ENCODE results near the gene IGF2R. TPM values are rescaled to one million over a fixed set of nuclear protein-coding genes. Genes with fewer than 3 reads are reported as not detected.
A peak's percentile ranks its signal among the peaks of the same experiment; 100 is the strongest.

The IGF2R gene
- total RNA-seq, 1 donor from 2014 or later = 109 TPM

DNA sequence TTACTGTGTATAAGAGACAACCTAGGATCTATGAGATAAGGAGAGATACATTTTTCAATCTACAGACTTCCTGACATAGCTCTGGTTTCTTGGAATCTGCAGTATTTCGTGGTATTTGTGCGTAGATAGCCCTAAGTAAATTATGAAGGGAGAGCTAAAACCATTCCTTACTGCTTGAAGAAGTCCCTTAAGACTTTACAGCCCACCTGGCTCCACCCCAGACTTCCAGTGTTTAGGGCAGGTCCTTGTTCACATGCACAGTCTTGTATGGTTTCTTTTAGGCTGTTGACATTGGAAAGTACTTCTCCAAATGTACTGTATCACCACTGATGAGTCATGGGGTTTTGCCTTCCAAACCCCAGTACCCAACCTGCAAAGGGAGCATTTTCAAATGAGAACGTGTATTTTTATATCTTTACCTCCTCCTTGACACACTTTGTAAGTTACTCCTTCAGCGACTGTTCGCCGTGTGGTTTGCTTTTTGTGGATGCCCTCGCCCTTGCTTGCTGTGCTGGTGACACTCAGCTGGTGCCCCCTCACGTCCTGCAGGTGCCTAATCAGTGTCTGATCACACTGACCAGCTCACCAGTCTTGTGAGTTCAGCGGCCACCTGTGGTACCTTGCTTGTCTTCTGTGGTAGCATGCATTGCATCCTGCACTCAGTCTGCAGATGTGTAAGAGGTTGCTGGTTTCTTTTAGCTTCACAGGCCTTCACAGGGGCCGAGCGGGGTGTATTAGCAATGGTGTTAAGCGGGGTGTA, 73.3 kb downstream of the IGF2R start:
- peaks cover 11% of the 10 kb centered on the region for H3K36me3 ChIP-seq (ENCODE audit: control insufficient read depth, insufficient read depth, low read length)
- DNase-seq (ENCODE audit: low read depth) (peak; percentile 97), FAIRE-seq (peak; percentile 93)
- no peaks in the 10 kb centered on the region for H3K27me3 ChIP-seq (ENCODE audit: control insufficient read depth, insufficient read depth, low read length)
- TF ChIP-seq CTCF (IDR thresholded peaks at IDR 0.05; ENCODE audit: insufficient read depth, low read length, severe bottlenecking) = no peak
- peak overlapping the region; percentile 32 for H3K4me3 ChIP-seq (ENCODE audit: low read depth, low read length)

GRCh38 chr6:160042788-160043301, 74.0 kb downstream of the IGF2R start:
- Histone ChIP-seq H3K27me3 (ENCODE audit: control insufficient read depth, insufficient read depth, low read length) (no peaks in the 10 kb centered on the region), H3K36me3 (ENCODE audit: control insufficient read depth, insufficient read depth, low read length) (peaks cover 14% of the 10 kb centered on the region), H3K4me3 (ENCODE audit: low read depth, low read length) (peak overlapping the region; percentile 32)
- TF ChIP-seq CTCF (IDR thresholded peaks at IDR 0.05; ENCODE audit: insufficient read depth, low read length, severe bottlenecking) = no peak
- peak; percentile 86 for DNase-seq (ENCODE audit: low read depth)
- FAIRE-seq = no peak

DNA sequence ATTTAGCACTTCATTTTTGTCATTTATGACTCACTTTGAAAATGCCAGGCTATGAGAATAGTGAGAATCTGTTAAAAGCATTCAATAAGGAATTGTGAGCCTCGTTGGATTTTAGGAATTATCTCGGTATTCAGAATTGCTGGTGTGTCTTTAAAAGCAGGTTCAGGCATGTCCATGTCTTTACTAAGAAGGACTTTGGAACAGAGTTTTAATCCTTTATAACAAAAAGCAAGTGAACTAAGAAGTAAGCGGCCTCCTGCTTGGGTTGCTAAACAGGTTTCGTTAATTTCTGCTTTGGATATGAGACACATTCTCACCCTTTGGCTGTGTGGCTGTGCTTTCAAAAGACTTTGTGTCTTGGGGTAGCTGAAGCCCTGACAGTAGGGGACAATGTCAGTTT, 74.9 kb downstream of the IGF2R start:
- H3K36me3 ChIP-seq (ENCODE audit: control insufficient read depth, insufficient read depth, low read length) = peaks cover 22% of the 10 kb centered on the region

GRCh38 chr6:160044687-160045086, 75.8 kb downstream of the IGF2R start:
- Histone ChIP-seq H3K4me3 (ENCODE audit: low read depth, low read length) (no peak overlapping the region), H3K27me3 (ENCODE audit: control insufficient read depth, insufficient read depth, low read length) (no peaks in the 10 kb centered on the region), H3K36me3 (ENCODE audit: control insufficient read depth, insufficient read depth, low read length) (peaks cover 29% of the 10 kb centered on the region)
- DNase-seq (ENCODE audit: low read depth) = no peak
- FAIRE-seq = no peak
- no peak for TF ChIP-seq CTCF (IDR thresholded peaks at IDR 0.05; ENCODE audit: insufficient read depth, low read length, severe bottlenecking)

More for the DNA sequence above, 74.9 kb downstream of the IGF2R start:
- H3K4me3 ChIP-seq (ENCODE audit: low read depth, low read length) = peak overlapping the region; percentile 32
- no peaks in the 10 kb centered on the region for H3K27me3 ChIP-seq (ENCODE audit: control insufficient read depth, insufficient read depth, low read length)
- DNase-seq (ENCODE audit: low read depth) (peak; percentile 78), FAIRE-seq (peak; percentile 32)
- TF ChIP-seq CTCF (IDR thresholded peaks at IDR 0.05; ENCODE audit: insufficient read depth, low read length, severe bottlenecking) = no peak

DNA sequence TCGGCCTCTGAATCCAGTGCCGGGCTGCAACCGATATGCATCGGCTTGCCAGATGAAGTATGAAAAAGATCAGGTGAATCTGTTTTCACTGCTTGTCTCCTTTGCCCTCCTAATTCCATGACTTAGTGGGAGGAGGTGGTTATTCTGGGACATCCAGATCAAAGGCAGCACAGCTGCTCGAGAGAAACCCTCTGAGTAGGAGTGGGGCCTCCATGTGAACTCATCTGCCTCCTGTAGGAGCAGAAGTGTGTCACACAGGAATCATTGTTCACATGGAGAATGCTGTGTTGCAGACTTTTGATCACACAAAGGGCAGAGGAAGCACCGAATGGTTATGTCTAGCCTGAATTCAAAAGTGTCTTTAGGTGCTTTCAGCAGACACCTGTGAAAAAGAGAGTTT, 79.6 kb downstream of the IGF2R start:
- FAIRE-seq (no peak), DNase-seq (ENCODE audit: low read depth) (no peak)
- TF ChIP-seq CTCF (IDR thresholded peaks at IDR 0.05; ENCODE audit: insufficient read depth, low read length, severe bottlenecking) = no peak
- Histone ChIP-seq H3K27me3 (ENCODE audit: control insufficient read depth, insufficient read depth, low read length) (no peaks in the 10 kb centered on the region), H3K36me3 (ENCODE audit: control insufficient read depth, insufficient read depth, low read length) (peaks cover 42% of the 10 kb centered on the region), H3K4me3 (ENCODE audit: low read depth, low read length) (no peak overlapping the region)
